HCT116 (cell line): ENCODE results near the gene SMOC1. TPM values are rescaled to one million over a fixed set of nuclear protein-coding genes. Genes with fewer than 3 reads are reported as not detected.

Experiments used
- ATAC-seq: fragments of 200-7000 bp; cut with Tn5 transposase; 2 replicates; pipeline ENCODE4 v1.9.1; 2020; ENCODE audit warnings: mild to moderate bottlenecking, moderate library complexity
- BruUV-seq: library from RNA; stranded (reverse); fragments of 400-500 nt; replicated peaks from 2 replicates; lab custom pipeline; 2021; lab: Mats Ljungman, UMichigan
- CTCF ChIA-PET: fragments of 300-600 bp; sonication (Branson Sonifier 250); formaldehyde crosslinking; loops from one replicate; lab custom pipeline; 2021; ENCODE audit warnings: antibody characterized with exemption; lab: Charles Lee
- POLR2A ChIA-PET: fragments of 300-600, 350-600 bp; sonication (Branson Sonifier 250); formaldehyde crosslinking; loops from one replicate; lab custom pipeline; 2021; ENCODE audit warnings: antibody characterized with exemption; lab: Charles Lee
- RAD21 ChIA-PET, 2 experiments: fragments of 300-600 bp; sonication (Branson Sonifier 250); formaldehyde crosslinking; loops; one replicate each; lab custom pipeline; 2023; ENCODE audit warnings: low total read pairs in 2 of 2; ENCODE audit not compliant: uncharacterized antibody in 2 of 2, unreplicated experiment in 2 of 2, low non-redundant PET in 1 of 2; lab: Charles Lee
- DNase-seq: peaks from one replicate; pipeline ENCODE4 v3.0.0-alpha.2; 2010; ENCODE audit warnings: low read depth, low spot score
- H2AFZ ChIP-seq: fragments of 200-600 bp; shearing (Covaris generic), sonication (generic); 2 replicates; pipeline ENCODE4 v1.6.1; 2017; ENCODE audit warnings: low read depth, mixed run types, mixed read lengths, antibody characterized with exemption, low read length; ENCODE audit not compliant: poor library complexity, severe bottlenecking
- H3K27ac ChIP-seq: 2 replicates; pipeline ENCODE4 v1.5.1; 2012; ENCODE audit warnings: low read depth, low read length
- H3K27me3 ChIP-seq: fragments of 200-600 bp; sonication (generic); 2 replicates; pipeline ENCODE4 v1.6.1; 2016; ENCODE audit warnings: mixed run types, low read length, mixed read lengths; ENCODE audit not compliant: insufficient read depth
- H3K36me3 ChIP-seq, 2 experiments: fragments of 200-500 bp in 1 of 2; fragments of 200-600 bp in 1 of 2; sonication (Bioruptor generic) in 1 of 2; sonication (generic) in 1 of 2; 2 replicates each; pipeline versions ENCODE4 v1.5.1 to v1.6.1; 2014 to 2016; ENCODE audit warnings: low read length in 2 of 2, inconsistent platforms in 1 of 2, mixed read lengths in 1 of 2, mixed run types in 1 of 2; ENCODE audit not compliant: insufficient read depth in 2 of 2, control insufficient read depth in 1 of 2
- H3K4me1 ChIP-seq, 2 experiments: fragments of 200-600 bp in 1 of 2; sonication (generic) in 1 of 2; 2 replicates each; pipeline versions ENCODE4 v1.5.1 to v1.6.1; 2012 to 2017; ENCODE audit warnings: low read length in 2 of 2, inconsistent platforms in 1 of 2, mild to moderate bottlenecking in 1 of 2, mixed read lengths in 1 of 2, mixed run types in 1 of 2, moderate library complexity in 1 of 2; ENCODE audit not compliant: insufficient read depth in 2 of 2, control insufficient read depth in 1 of 2
- H3K4me2 ChIP-seq: fragments of 200-600 bp; sonication (generic); 2 replicates; pipeline ENCODE4 v1.6.1; 2017; ENCODE audit warnings: mixed run types, low read length, mixed read lengths
- H3K4me3 ChIP-seq, 2 experiments: fragments of 200-600 bp in 1 of 2; sonication (generic) in 1 of 2; replicated peaks in 1 of 2; 2 replicates each; pipeline ENCODE4 v1.5.1; 2011 to 2016; ENCODE audit warnings: low read length in 2 of 2, control low read depth in 1 of 2, low read depth in 1 of 2, mild to moderate bottlenecking in 1 of 2, mixed read lengths in 1 of 2, mixed run types in 1 of 2
- H3K79me2 ChIP-seq: fragments of 200-600 bp; sonication (generic); 2 replicates; pipeline ENCODE4 v1.6.1; 2017; ENCODE audit warnings: mild to moderate bottlenecking, mixed run types, low read length, moderate library complexity, mixed read lengths; ENCODE audit not compliant: insufficient read depth
- H3K9ac ChIP-seq: fragments of 200-600 bp; sonication (generic); 2 replicates; pipeline ENCODE4 v1.6.1; 2016; ENCODE audit warnings: low read length, mixed read lengths
- H3K9me2 ChIP-seq: fragments of 200-600 bp; sonication (generic), shearing (Covaris generic); 2 replicates; pipeline ENCODE4 v1.6.1; 2017; ENCODE audit warnings: mixed run types, mild to moderate bottlenecking, moderate library complexity; ENCODE audit not compliant: insufficient read depth
- H3K9me3 ChIP-seq, 2 experiments: fragments of 200-500 bp in 1 of 2; fragments of 200-600 bp in 1 of 2; sonication (Bioruptor generic) in 1 of 2; sonication (generic) in 1 of 2; 2 replicates each; pipeline ENCODE4 v1.6.1; 2014 to 2017; ENCODE audit warnings: low read length in 2 of 2, mixed read lengths in 2 of 2, inconsistent platforms in 1 of 2, low read depth in 1 of 2, mild to moderate bottlenecking in 1 of 2, mixed run types in 1 of 2, moderate library complexity in 1 of 2; ENCODE audit not compliant: control insufficient read depth in 1 of 2, insufficient read depth in 1 of 2
- H4K20me1 ChIP-seq: fragments of 200-600 bp; sonication (generic), shearing (Covaris generic); 2 replicates; pipeline ENCODE4 v1.6.1; 2017; ENCODE audit warnings: mixed run types, mild to moderate bottlenecking, moderate library complexity; ENCODE audit not compliant: insufficient read depth
- CBX3 ChIP-seq: IDR thresholded peaks from 2 replicates; pipeline ENCODE4 v1.6.1; 2012; ENCODE audit warnings: low read depth
- EGR1 ChIP-seq: IDR thresholded peaks from 2 replicates; pipeline ENCODE4 v1.6.1; 2012; ENCODE audit warnings: low read depth
- ELF1 ChIP-seq: IDR thresholded peaks from 2 replicates; pipeline ENCODE4 v1.6.1; 2012; ENCODE audit warnings: low read depth, borderline replicate concordance
- EZH2 ChIP-seq: fragments of 200-600 bp; sonication (generic); IDR thresholded peaks from 2 replicates; pipeline ENCODE4 v1.6.1; 2017; ENCODE audit warnings: antibody characterized with exemption, mixed run types
- EZH2phosphoT487 ChIP-seq: fragments of 200-600 bp; IDR thresholded peaks from 2 replicates; pipeline ENCODE4 v1.6.1; 2018; ENCODE audit warnings: antibody characterized with exemption, borderline replicate concordance
- FOSL1 ChIP-seq: IDR thresholded peaks from 2 replicates; pipeline ENCODE4 v1.6.1; 2012; ENCODE audit warnings: low read depth
- JUND ChIP-seq: IDR thresholded peaks from 2 replicates; pipeline ENCODE4 v1.6.1; 2012
- POLR2A ChIP-seq: IDR thresholded peaks from 2 replicates; pipeline ENCODE4 v1.7.0; 2011; ENCODE audit warnings: borderline replicate concordance; ENCODE audit not compliant: insufficient read depth, insufficient read length; ENCODE audit errors: extremely low read depth
- POLR2AphosphoS5 ChIP-seq: IDR thresholded peaks from 2 replicates; pipeline ENCODE4 v1.6.1; 2011; ENCODE audit warnings: mild to moderate bottlenecking, low read depth, low read length, moderate library complexity
- SIN3A ChIP-seq: IDR thresholded peaks from 2 replicates; pipeline ENCODE4 v1.6.1; 2012; ENCODE audit warnings: low read depth
- SP1 ChIP-seq: IDR thresholded peaks from 2 replicates; pipeline ENCODE4 v1.6.1; 2012; ENCODE audit warnings: low read depth
- TCF7L2 ChIP-seq: IDR thresholded peaks from 2 replicates; pipeline ENCODE4 v1.7.0; 2011; ENCODE audit warnings: borderline replicate concordance, inconsistent platforms; ENCODE audit not compliant: insufficient read depth, insufficient read length; ENCODE audit errors: extremely low read depth
- YY1 ChIP-seq: IDR thresholded peaks from 2 replicates; pipeline ENCODE4 v1.6.1; 2011; ENCODE audit warnings: low read length, low read depth, moderate library complexity, mild to moderate bottlenecking; ENCODE audit not compliant: insufficient replicate concordance; ENCODE audit errors: extremely low read depth
- ZFX ChIP-seq: fragments of 450-650 bp; IDR thresholded peaks from 2 replicates; pipeline ENCODE4 v1.6.1; 2017
- ZNF274 ChIP-seq: fragments of 200-500 bp; sonication (Bioruptor generic); IDR thresholded peaks from 2 replicates; pipeline ENCODE4 v1.6.1; 2014; ENCODE audit warnings: mild to moderate bottlenecking, low read depth, low read length, inconsistent platforms
- intact Hi-C: fragments of 100-400 bp; cut with micrococcal nuclease; formaldehyde crosslinking; loops from 2 replicates; pipeline ENCODE4 v1.10.0; 2022
- total RNA-seq: library from RNA; stranded (reverse); gene quantifications from one replicate; pipeline ENCODE4 v1.2.1, GENCODE V29; 2021; ENCODE audit not compliant: unreplicated experiment
- TF ChIP-seq, protein P1 (sequence below): IDR thresholded peaks from 2 replicates; pipeline ENCODE4 v1.6.1; 2012; ENCODE audit warnings: low read depth
- TF ChIP-seq, protein P2 (sequence below): IDR thresholded peaks from 2 replicates; pipeline ENCODE4 v1.6.1; 2012
- TF ChIP-seq, protein P3 (sequence below): IDR thresholded peaks from 2 replicates; pipeline ENCODE4 v1.6.1; 2012

Gene SMOC1
- total RNA-seq, 1 experiment from 2014 or later = not detected

DNA sequence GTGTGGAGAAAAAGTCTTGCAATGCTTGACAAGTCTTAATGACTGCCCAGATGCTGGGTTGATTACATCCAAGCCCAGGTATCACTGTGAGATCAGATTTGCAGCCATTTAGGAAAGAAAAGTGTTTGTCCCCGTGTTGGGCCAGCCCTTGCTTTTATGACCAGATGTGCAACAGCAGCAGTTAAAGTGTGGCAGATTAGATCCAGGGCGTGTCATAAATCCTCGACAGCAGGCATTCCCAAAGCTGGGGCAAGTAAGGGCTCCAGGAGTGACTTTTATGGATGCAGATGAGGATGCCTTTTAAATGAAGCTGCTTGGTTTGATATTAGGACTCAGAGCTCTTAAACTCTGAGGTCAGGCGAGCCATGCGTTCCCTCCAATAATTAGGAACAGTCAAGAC lies 1.7 kb downstream of the SMOC1 start (continued):
- TF ChIP-seq, protein P1, sequence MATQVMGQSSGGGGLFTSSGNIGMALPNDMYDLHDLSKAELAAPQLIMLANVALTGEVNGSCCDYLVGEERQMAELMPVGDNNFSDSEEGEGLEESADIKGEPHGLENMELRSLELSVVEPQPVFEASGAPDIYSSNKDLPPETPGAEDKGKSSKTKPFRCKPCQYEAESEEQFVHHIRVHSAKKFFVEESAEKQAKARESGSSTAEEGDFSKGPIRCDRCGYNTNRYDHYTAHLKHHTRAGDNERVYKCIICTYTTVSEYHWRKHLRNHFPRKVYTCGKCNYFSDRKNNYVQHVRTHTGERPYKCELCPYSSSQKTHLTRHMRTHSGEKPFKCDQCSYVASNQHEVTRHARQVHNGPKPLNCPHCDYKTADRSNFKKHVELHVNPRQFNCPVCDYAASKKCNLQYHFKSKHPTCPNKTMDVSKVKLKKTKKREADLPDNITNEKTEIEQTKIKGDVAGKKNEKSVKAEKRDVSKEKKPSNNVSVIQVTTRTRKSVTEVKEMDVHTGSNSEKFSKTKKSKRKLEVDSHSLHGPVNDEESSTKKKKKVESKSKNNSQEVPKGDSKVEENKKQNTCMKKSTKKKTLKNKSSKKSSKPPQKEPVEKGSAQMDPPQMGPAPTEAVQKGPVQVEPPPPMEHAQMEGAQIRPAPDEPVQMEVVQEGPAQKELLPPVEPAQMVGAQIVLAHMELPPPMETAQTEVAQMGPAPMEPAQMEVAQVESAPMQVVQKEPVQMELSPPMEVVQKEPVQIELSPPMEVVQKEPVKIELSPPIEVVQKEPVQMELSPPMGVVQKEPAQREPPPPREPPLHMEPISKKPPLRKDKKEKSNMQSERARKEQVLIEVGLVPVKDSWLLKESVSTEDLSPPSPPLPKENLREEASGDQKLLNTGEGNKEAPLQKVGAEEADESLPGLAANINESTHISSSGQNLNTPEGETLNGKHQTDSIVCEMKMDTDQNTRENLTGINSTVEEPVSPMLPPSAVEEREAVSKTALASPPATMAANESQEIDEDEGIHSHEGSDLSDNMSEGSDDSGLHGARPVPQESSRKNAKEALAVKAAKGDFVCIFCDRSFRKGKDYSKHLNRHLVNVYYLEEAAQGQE = no peak
- TF ChIP-seq TCF7L2 = no peak

DNA sequence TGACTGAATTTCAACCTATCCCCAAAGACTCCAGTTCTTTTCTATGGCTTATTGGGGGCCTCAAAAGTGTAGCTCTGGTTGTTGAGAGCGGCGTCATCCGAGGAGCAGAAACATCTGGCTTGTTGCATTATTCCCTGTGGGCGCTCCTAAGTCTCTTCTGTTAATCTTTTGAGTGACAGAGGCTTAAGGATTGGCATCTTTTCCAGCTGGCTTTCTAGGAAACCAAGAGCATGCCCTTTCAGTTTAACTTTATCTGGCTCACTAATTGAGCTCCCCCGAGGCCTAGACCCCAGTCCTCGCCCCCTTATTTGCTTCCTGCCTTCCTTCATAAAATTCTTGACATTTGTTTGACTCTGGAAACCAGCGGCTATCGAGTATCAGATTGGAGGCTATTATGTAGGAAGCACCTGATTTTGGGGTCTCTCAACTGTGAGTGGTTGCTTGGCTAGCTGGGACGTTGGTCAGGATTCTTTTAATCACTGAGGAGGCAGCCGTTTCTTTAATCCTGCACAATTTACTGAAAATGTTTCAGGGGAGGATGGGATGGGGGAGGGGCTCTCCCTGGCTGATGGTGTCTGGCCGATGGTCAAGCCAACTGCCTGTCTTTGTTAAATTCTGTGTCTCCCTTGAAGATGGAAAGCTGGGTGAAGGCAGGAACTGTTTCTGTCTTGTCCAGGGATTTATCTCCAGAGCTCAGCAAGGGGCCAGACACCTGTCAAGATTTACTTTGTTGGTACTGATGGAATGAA lies 3.1 kb downstream of the SMOC1 start:
- Histone ChIP-seq H3K9ac (no peak overlapping the region), H3K27ac (no peak overlapping the region), H3K36me3 (no peaks in the 10 kb centered on the region), H3K4me3 (no peak overlapping the region), H2AFZ (no peak overlapping the region), H3K9me2 (no peaks in the 10 kb centered on the region), H3K27me3 (peaks cover 41% of the 10 kb centered on the region), H3K4me1 (no peaks in the 10 kb centered on the region), H3K4me2 (no peak overlapping the region), H3K79me2 (no peaks in the 10 kb centered on the region), H4K20me1 (no peaks in the 10 kb centered on the region), H3K9me3 (no peaks in the 10 kb centered on the region)
- DNase-seq (no peak), ATAC-seq (no peak)
- ChIA-PET CTCF (no interaction called here), POLR2A (no interaction called here), RAD21 (no interaction called here)
- intact Hi-C loops = no loop called here
- BruUV-seq = no TSS peak
- TF ChIP-seq TCF7L2 = no peak
- TF ChIP-seq FOSL1 = no peak
- no peak for TF ChIP-seq EGR1
- TF ChIP-seq, protein P1 = no peak
- TF ChIP-seq POLR2AphosphoS5 = no peak
- TF ChIP-seq CBX3 = no peak
- TF ChIP-seq ZFX = no peak
- TF ChIP-seq YY1 = no peak
- TF ChIP-seq, protein P2, sequence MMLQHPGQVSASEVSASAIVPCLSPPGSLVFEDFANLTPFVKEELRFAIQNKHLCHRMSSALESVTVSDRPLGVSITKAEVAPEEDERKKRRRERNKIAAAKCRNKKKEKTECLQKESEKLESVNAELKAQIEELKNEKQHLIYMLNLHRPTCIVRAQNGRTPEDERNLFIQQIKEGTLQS = no peak
- no peak for TF ChIP-seq SP1
- no peak for TF ChIP-seq POLR2A
- TF ChIP-seq EZH2phosphoT487 = no peak
- TF ChIP-seq SIN3A = no peak
- TF ChIP-seq ELF1 = no peak
- TF ChIP-seq, protein P3, sequence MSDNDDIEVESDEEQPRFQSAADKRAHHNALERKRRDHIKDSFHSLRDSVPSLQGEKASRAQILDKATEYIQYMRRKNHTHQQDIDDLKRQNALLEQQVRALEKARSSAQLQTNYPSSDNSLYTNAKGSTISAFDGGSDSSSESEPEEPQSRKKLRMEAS = no peak
- no peak for TF ChIP-seq JUND
- TF ChIP-seq EZH2 = no peak
- no peak for TF ChIP-seq ZNF274
